Panc1 (cell line): ENCODE results near the gene KLF16. TPM values are rescaled to one million over a fixed set of nuclear protein-coding genes. Genes with fewer than 3 reads are reported as not detected.

ENCODE experiments used
- ATAC-seq: fragments of 200-7000 bp; cut with Tn5 transposase; 2 replicates; pipeline ENCODE4 v1.9.1; 2020; ENCODE audit warnings: mild to moderate bottlenecking, moderate library complexity
- BruUV-seq: library from RNA; stranded (reverse); fragments of 400-500 nt; replicated peaks from 2 replicates; lab custom pipeline; 2021; lab: Mats Ljungman, UMichigan
- CTCF ChIA-PET: fragments of 300-600 bp; sonication (Branson Sonifier 250); formaldehyde crosslinking; loops from one replicate; lab custom pipeline; 2022; ENCODE audit warnings: antibody characterized with exemption; lab: Charles Lee
- POLR2A ChIA-PET: fragments of 300-600 bp; sonication (Branson Sonifier 250); formaldehyde crosslinking; loops from one replicate; lab custom pipeline; 2022; ENCODE audit warnings: antibody characterized with exemption; lab: Charles Lee
- DNase-seq: peaks from one replicate; pipeline ENCODE4 v3.0.0-alpha.2; 2010; ENCODE audit warnings: low read depth, low spot score
- H3K27ac ChIP-seq: 2 replicates; pipeline ENCODE4 v1.5.1; 2011; ENCODE audit warnings: mild to moderate bottlenecking, low read length, inconsistent platforms
- H3K27me3 ChIP-seq: fragments of 200-500 bp; sonication (Bioruptor generic); 2 replicates; pipeline ENCODE4 v1.6.0; 2014; ENCODE audit warnings: low read length, inconsistent platforms; ENCODE audit not compliant: control insufficient read depth, insufficient read depth
- H3K36me3 ChIP-seq: fragments of 200-500 bp; sonication (Bioruptor generic); 2 replicates; pipeline ENCODE4 v1.5.1; 2014; ENCODE audit warnings: inconsistent platforms, mild to moderate bottlenecking, low read length, moderate library complexity; ENCODE audit not compliant: control insufficient read depth, insufficient read depth
- H3K4me1 ChIP-seq: 2 replicates; pipeline ENCODE4 v1.5.1; 2011; ENCODE audit warnings: inconsistent platforms, mild to moderate bottlenecking, low read length, moderate library complexity; ENCODE audit not compliant: control insufficient read depth, insufficient read depth
- H3K4me3 ChIP-seq, 2 experiments: 2 replicates each; pipeline ENCODE4 v1.5.1; 2011 to 2012; ENCODE audit warnings: low read depth in 2 of 2, low read length in 2 of 2, mild to moderate bottlenecking in 2 of 2, inconsistent platforms in 1 of 2, moderate library complexity in 1 of 2
- H3K9me3 ChIP-seq: fragments of 200-500 bp; sonication (Bioruptor generic); 2 replicates; pipeline ENCODE4 v1.5.1; 2014; ENCODE audit warnings: low read depth, mild to moderate bottlenecking, inconsistent platforms, low read length, moderate library complexity; ENCODE audit not compliant: control insufficient read depth, insufficient read depth
- POLR2AphosphoS5 ChIP-seq: IDR thresholded peaks from 2 replicates; pipeline ENCODE4 v1.6.1; 2012; ENCODE audit warnings: mild to moderate bottlenecking, low read depth, low read length, moderate library complexity
- SIN3A ChIP-seq: IDR thresholded peaks from 2 replicates; pipeline ENCODE4 v1.6.1; 2012; ENCODE audit warnings: low read depth, mild to moderate bottlenecking, low read length, moderate library complexity, borderline replicate concordance; ENCODE audit not compliant: insufficient read depth
- TCF7L2 ChIP-seq: IDR thresholded peaks from 2 replicates; pipeline ENCODE4 v1.6.1; 2011; ENCODE audit warnings: mild to moderate bottlenecking, low read depth, low read length, inconsistent platforms
- in situ Hi-C: cut with HindIII; loops from 2 replicates; pipeline ENCODE4 v1.10.0; 2016; ENCODE audit warnings: low sequenced_read_pairs, low pct_unique_long_range_greater_than_20kb
- intact Hi-C: fragments of 100-400 bp; cut with micrococcal nuclease; formaldehyde crosslinking; loops from one replicate; pipeline ENCODE4 v1.10.0; 2022; ENCODE audit not compliant: unreplicated experiment
- total RNA-seq: library from RNA; stranded (reverse); gene quantifications from one replicate; pipeline ENCODE4 v1.2.1, GENCODE V29; 2021; ENCODE audit not compliant: unreplicated experiment
- TF ChIP-seq, protein P1 (sequence below), 2 experiments: IDR thresholded peaks; 2 replicates each; pipeline ENCODE4 v1.6.1; 2011 to 2012; ENCODE audit warnings: low read depth in 2 of 2, control low read depth in 1 of 2, low read length in 1 of 2, mild to moderate bottlenecking in 1 of 2, moderate library complexity in 1 of 2; ENCODE audit not compliant: insufficient read depth in 1 of 2
- TF ChIP-seq, protein P2 (sequence below): fragments of 450-650 bp; IDR thresholded peaks from 2 replicates; pipeline ENCODE4 v1.5.1; 2017; ENCODE audit warnings: mild to moderate bottlenecking

The KLF16 gene
- total RNA-seq, 1 experiment from 2014 or later = 79.3 TPM

DNA sequence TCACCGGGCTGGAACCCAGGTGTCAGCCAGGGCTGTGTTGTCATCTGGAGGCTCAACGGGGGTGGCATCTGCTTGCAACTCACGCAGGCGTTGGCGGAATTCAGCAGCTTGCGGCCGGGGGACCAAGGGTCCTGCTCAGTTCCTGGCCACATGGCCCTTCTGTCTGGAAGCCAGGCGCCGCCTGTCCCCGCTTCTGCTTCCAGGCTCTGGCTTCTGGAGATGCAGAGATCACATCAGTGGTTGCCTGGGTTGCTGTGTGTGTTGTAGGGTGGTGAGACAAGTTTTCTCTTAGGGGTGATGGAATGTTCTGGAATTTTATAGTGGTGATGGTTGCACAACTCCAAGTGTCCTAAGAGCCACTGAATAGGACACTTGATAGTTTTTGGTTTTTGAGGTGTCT lies 46.8 kb upstream of the KLF16 start:
- H3K27ac ChIP-seq = no peak overlapping the region
- DNase-seq = no peak
- in situ Hi-C loops (no loop called here), intact Hi-C loops (no loop called here)
- no peaks in the 10 kb centered on the region for H3K27me3 ChIP-seq
- CTCF ChIA-PET = no interaction called here
- H3K9me3 ChIP-seq = no peaks in the 10 kb centered on the region
- POLR2A ChIA-PET = no interaction called here
- no TSS peak for BruUV-seq
- H3K4me3 ChIP-seq = no peak overlapping the region
- ATAC-seq = no peak
- no peaks in the 10 kb centered on the region for H3K36me3 ChIP-seq
- TF ChIP-seq TCF7L2 (no peak), POLR2AphosphoS5 (no peak), SIN3A (no peak)
- TF ChIP-seq, protein P1, sequence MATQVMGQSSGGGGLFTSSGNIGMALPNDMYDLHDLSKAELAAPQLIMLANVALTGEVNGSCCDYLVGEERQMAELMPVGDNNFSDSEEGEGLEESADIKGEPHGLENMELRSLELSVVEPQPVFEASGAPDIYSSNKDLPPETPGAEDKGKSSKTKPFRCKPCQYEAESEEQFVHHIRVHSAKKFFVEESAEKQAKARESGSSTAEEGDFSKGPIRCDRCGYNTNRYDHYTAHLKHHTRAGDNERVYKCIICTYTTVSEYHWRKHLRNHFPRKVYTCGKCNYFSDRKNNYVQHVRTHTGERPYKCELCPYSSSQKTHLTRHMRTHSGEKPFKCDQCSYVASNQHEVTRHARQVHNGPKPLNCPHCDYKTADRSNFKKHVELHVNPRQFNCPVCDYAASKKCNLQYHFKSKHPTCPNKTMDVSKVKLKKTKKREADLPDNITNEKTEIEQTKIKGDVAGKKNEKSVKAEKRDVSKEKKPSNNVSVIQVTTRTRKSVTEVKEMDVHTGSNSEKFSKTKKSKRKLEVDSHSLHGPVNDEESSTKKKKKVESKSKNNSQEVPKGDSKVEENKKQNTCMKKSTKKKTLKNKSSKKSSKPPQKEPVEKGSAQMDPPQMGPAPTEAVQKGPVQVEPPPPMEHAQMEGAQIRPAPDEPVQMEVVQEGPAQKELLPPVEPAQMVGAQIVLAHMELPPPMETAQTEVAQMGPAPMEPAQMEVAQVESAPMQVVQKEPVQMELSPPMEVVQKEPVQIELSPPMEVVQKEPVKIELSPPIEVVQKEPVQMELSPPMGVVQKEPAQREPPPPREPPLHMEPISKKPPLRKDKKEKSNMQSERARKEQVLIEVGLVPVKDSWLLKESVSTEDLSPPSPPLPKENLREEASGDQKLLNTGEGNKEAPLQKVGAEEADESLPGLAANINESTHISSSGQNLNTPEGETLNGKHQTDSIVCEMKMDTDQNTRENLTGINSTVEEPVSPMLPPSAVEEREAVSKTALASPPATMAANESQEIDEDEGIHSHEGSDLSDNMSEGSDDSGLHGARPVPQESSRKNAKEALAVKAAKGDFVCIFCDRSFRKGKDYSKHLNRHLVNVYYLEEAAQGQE (IDR thresholded peaks at IDR 0.05; ENCODE audit: insufficient read depth in 1 of 2, low read depth in 2 of 2, low read length in 1 of 2) = no peak
- TF ChIP-seq, protein P2, sequence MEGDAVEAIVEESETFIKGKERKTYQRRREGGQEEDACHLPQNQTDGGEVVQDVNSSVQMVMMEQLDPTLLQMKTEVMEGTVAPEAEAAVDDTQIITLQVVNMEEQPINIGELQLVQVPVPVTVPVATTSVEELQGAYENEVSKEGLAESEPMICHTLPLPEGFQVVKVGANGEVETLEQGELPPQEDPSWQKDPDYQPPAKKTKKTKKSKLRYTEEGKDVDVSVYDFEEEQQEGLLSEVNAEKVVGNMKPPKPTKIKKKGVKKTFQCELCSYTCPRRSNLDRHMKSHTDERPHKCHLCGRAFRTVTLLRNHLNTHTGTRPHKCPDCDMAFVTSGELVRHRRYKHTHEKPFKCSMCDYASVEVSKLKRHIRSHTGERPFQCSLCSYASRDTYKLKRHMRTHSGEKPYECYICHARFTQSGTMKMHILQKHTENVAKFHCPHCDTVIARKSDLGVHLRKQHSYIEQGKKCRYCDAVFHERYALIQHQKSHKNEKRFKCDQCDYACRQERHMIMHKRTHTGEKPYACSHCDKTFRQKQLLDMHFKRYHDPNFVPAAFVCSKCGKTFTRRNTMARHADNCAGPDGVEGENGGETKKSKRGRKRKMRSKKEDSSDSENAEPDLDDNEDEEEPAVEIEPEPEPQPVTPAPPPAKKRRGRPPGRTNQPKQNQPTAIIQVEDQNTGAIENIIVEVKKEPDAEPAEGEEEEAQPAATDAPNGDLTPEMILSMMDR = no peak
- H3K4me1 ChIP-seq = peaks cover 11% of the 10 kb centered on the region

DNA sequence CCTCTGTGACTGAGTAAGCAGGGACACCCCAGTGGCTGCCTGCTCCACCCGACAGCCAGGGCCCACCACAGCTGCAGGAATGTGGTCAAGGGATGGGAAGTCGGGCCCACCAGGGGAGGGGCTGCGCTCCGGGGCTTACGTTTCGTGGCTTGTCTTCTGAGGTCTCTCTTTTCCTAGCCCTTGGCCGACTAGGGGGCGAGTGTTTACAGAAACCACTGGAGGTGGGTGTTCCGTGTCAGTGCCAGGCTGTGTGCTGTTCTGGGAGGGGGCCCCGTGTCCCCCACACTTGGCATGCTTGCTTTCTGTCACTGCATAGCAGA lies 46.3 kb upstream of the KLF16 start:
- ChIA-PET POLR2A (no interaction called here), CTCF (no interaction called here)
- H3K9me3 ChIP-seq = no peaks in the 10 kb centered on the region
- no peaks in the 10 kb centered on the region for H3K36me3 ChIP-seq
- DNase-seq (no peak), ATAC-seq (no peak)
- in situ Hi-C loops = no loop called here
- BruUV-seq = no TSS peak
- H3K27ac ChIP-seq = no peak overlapping the region
- TF ChIP-seq SIN3A (no peak), POLR2AphosphoS5 (no peak), TCF7L2 (no peak)
- TF ChIP-seq, protein P1 (IDR thresholded peaks at IDR 0.05; ENCODE audit: insufficient read depth in 1 of 2, low read depth in 2 of 2, low read length in 1 of 2) = no peak
- intact Hi-C loops = no loop called here
- H3K27me3 ChIP-seq = no peaks in the 10 kb centered on the region
- H3K4me3 ChIP-seq = no peak overlapping the region
- peaks cover 12% of the 10 kb centered on the region for H3K4me1 ChIP-seq
